ENCODE data around the gene RAP2B.
"Not testable (repeated sequence)": the region's sequence is repeated elsewhere in the genome, so short reads cannot be mapped to it uniquely, and the experiment has no call there.

RAP2B gene

DNA sequence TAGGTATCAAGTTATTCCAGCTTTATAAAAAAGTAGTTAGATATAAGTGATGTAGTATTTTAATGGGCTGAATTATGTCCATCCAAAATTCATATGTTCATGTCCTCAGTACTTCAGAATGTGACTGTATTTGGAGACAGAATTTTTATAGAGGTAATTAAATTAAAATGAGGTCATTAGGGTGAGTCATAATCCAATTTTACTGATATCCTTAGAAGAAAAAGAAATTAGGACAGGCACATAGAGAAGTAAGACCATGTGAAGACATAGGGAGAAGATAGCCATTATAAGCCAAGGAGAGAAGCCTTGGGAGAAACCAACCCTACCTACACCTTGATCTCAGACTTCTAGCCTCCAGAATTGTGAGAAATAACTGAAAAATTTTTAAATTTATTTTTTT is 30.3 kb downstream of the RAP2B start:
- H3K4me3 ChIP-seq (replicated peaks; ENCODE audit: low read depth, low read length): no peak overlapping the region
- H3K36me3 ChIP-seq (ENCODE audit: control insufficient read depth, insufficient read depth, low read length): no peaks in the 10 kb centered on the region
- H3K27me3 ChIP-seq (replicated peaks; ENCODE audit: control insufficient read depth, insufficient read depth, low read length): no peaks in the 10 kb centered on the region
- DNase-seq (ENCODE audit: extremely low read depth, insufficient read length): no peak
- TF ChIP-seq, protein P1, sequence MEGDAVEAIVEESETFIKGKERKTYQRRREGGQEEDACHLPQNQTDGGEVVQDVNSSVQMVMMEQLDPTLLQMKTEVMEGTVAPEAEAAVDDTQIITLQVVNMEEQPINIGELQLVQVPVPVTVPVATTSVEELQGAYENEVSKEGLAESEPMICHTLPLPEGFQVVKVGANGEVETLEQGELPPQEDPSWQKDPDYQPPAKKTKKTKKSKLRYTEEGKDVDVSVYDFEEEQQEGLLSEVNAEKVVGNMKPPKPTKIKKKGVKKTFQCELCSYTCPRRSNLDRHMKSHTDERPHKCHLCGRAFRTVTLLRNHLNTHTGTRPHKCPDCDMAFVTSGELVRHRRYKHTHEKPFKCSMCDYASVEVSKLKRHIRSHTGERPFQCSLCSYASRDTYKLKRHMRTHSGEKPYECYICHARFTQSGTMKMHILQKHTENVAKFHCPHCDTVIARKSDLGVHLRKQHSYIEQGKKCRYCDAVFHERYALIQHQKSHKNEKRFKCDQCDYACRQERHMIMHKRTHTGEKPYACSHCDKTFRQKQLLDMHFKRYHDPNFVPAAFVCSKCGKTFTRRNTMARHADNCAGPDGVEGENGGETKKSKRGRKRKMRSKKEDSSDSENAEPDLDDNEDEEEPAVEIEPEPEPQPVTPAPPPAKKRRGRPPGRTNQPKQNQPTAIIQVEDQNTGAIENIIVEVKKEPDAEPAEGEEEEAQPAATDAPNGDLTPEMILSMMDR (IDR thresholded peaks at IDR 0.05; ENCODE audit: insufficient read depth, low read length, poor library complexity, severe bottlenecking): no peak

- H3K27me3 ChIP-seq (replicated peaks; ENCODE audit: control insufficient read depth, insufficient read depth, low read length); DNase-seq (ENCODE audit: extremely low read depth, insufficient read length); H3K4me3 ChIP-seq (replicated peaks; ENCODE audit: low read depth, low read length); H3K36me3 ChIP-seq (ENCODE audit: control insufficient read depth, insufficient read depth, low read length): not testable (repeated sequence)
Observed at GRCh38 chr3:153193786-153194476, 31.9 kb downstream of the RAP2B start.

- Histone ChIP-seq H3K27me3 (replicated peaks; ENCODE audit: control insufficient read depth, insufficient read depth, low read length) (no peaks in the 10 kb centered on the region), H3K36me3 (ENCODE audit: control insufficient read depth, insufficient read depth, low read length) (no peaks in the 10 kb centered on the region), H3K4me3 (replicated peaks; ENCODE audit: low read depth, low read length) (no peak overlapping the region)
- no peak for DNase-seq (ENCODE audit: extremely low read depth, insufficient read length)
- TF ChIP-seq, protein P1 (IDR thresholded peaks at IDR 0.05; ENCODE audit: insufficient read depth, low read length, poor library complexity, severe bottlenecking): no peak
Observed at GRCh38 chr3:153195349-153195879, 33.4 kb downstream of the RAP2B start.

DNA sequence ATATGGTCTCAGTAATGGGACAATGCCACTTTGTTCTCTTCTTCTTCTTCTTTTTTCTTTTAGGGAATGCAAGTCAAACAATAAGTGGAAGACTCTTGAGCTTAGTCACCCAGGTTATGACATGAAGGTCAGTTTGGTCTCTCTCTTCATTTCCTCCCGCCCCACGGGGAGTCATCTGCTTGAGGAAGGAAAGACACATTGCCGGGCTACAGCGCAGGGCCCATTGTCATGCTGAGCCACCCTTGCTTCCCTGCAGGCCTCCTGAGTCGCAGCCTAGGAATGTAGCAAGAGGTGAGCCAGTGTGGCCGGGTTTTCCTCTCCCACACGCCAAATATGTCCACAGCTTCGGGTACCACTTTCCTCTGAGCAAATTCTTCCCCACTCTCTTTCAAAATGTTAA is 47.6 kb downstream of the RAP2B start:
- DNase-seq (ENCODE audit: extremely low read depth, insufficient read length): no peak
- no peaks in the 10 kb centered on the region for H3K36me3 ChIP-seq (ENCODE audit: control insufficient read depth, insufficient read depth, low read length)
- H3K4me3 ChIP-seq (replicated peaks; ENCODE audit: low read depth, low read length): no peak overlapping the region
- no peaks in the 10 kb centered on the region for H3K27me3 ChIP-seq (replicated peaks; ENCODE audit: control insufficient read depth, insufficient read depth, low read length)
- TF ChIP-seq, protein P1 (IDR thresholded peaks at IDR 0.05; ENCODE audit: insufficient read depth, low read length, poor library complexity, severe bottlenecking): no peak

DNA sequence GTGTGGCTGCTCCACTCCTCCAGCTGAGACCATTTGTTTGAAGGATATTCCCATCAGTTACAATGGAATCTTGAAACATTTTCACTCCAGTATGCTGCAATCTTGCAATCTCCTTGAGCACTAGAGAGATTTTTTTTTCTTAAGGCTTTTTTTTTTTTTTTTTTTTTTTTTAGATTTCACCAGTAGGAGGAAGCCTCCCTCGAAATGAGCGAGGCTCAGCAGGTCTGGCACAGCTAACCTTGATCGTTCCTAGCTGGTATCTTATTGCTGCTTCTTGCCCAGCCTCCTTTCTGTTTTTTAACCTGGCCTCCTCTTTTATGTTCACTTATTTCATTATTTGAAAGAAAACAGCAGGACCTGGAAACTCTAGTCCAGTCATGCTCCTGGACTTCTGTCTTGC is 48.1 kb downstream of the RAP2B start:
- Histone ChIP-seq H3K36me3 (ENCODE audit: control insufficient read depth, insufficient read depth, low read length) (no peaks in the 10 kb centered on the region), H3K27me3 (replicated peaks; ENCODE audit: control insufficient read depth, insufficient read depth, low read length) (no peaks in the 10 kb centered on the region), H3K4me3 (replicated peaks; ENCODE audit: low read depth, low read length) (no peak overlapping the region)
- TF ChIP-seq, protein P1 (IDR thresholded peaks at IDR 0.05; ENCODE audit: insufficient read depth, low read length, poor library complexity, severe bottlenecking): no peak
- DNase-seq (ENCODE audit: extremely low read depth, insufficient read length): no peak

- TF ChIP-seq, protein P1 (IDR thresholded peaks at IDR 0.05; ENCODE audit: insufficient read depth, low read length, poor library complexity, severe bottlenecking): no peak
- H3K36me3 ChIP-seq (ENCODE audit: control insufficient read depth, insufficient read depth, low read length): no peaks in the 10 kb centered on the region
- H3K4me3 ChIP-seq (replicated peaks; ENCODE audit: low read depth, low read length): no peak overlapping the region
- DNase-seq (ENCODE audit: extremely low read depth, insufficient read length): no peak
- H3K27me3 ChIP-seq (replicated peaks; ENCODE audit: control insufficient read depth, insufficient read depth, low read length): no peaks in the 10 kb centered on the region
Observed at GRCh38 chr3:153210660-153211059, 48.6 kb downstream of the RAP2B start.

Measured in GM06990 (cell line).